Measurements from ENCODE around the gene ZBTB46. TPM values are rescaled to one million over a fixed set of nuclear protein-coding genes. Genes with fewer than 3 reads are reported as not detected.

Gene ZBTB46
- total RNA-seq, 1 experiment from 2014 or later = 27.1 TPM

- H3K23ac ChIP-seq (ENCODE audit: insufficient read length, low read depth, low read length) = no peak overlapping the region
- TF ChIP-seq CTCF (conservative IDR thresholded peaks at IDR 0.05) = no peak
- no peak overlapping the region for H2AK5ac ChIP-seq (ENCODE audit: insufficient read length, low read length)
- peaks cover 4% of the 10 kb centered on the region for H3K79me1 ChIP-seq (ENCODE audit: insufficient read depth, low read depth, low read length, poor library complexity, severe bottlenecking)
- H2BK12ac ChIP-seq (ENCODE audit: insufficient read length, low read depth, low read length) = no peak overlapping the region
- H3K79me2 ChIP-seq (ENCODE audit: insufficient read depth, low read length) = peaks cover 2% of the 10 kb centered on the region; the same call in 1 of the 2 replicates
- no peak overlapping the region for H3K14ac ChIP-seq (ENCODE audit: insufficient read depth, low read length)
- H4K8ac ChIP-seq (replicated peaks; ENCODE audit: insufficient read length, low read depth, low read length) = no peak overlapping the region
- H4K91ac ChIP-seq (ENCODE audit: insufficient read length, low read depth, low read length) = no peak overlapping the region
- peak; percentile 28 for DNase-seq
- no peak overlapping the region for H3K56ac ChIP-seq (ENCODE audit: insufficient read length, low read depth, low read length)
- no peak overlapping the region for H3K27ac ChIP-seq (ENCODE audit: insufficient read length, low read depth, low read length)
- no peaks in the 10 kb centered on the region for H3K9me3 ChIP-seq (ENCODE audit: control insufficient read depth, low read depth, low read length)
- no peak overlapping the region for H2BK120ac ChIP-seq (ENCODE audit: low read depth, low read length, poor library complexity, severe bottlenecking)
- no peak overlapping the region for H3K4me2 ChIP-seq (ENCODE audit: insufficient read depth, insufficient read length, low read length)
- no peaks in the 10 kb centered on the region for H3K27me3 ChIP-seq (ENCODE audit: insufficient read depth, low read length)
- H3K9ac ChIP-seq (ENCODE audit: extremely low read depth, insufficient read length, low read length) = no peak overlapping the region
- no peak overlapping the region for H2BK20ac ChIP-seq (ENCODE audit: low read depth, low read length, poor library complexity, severe bottlenecking)
- H4K20me1 ChIP-seq (ENCODE audit: control insufficient read depth, insufficient read depth, insufficient read length) = no peaks in the 10 kb centered on the region
- peaks cover 9% of the 10 kb centered on the region for H3K23me2 ChIP-seq (ENCODE audit: insufficient read length, low read depth, low read length, poor library complexity, severe bottlenecking)
- Mint-ChIP-seq H3K9me3 (no peaks in the 10 kb centered on the region), H3K36me3 (ENCODE audit: insufficient read depth in 1 of 3, low read depth in 3 of 3) (peaks cover 16 to 29% (median 27%) of the 10 kb centered on the region in 3 experiments; a peak in 6 of 7 replicates), H3K27me3 (ENCODE audit: low read depth) (no peaks in the 10 kb centered on the region), H3K4me1 (peaks cover 5 to 9% of the 10 kb centered on the region in 2 experiments), H3K27ac (no peak overlapping the region), H3K4me3 (no peak overlapping the region)
- H2AFZ ChIP-seq (ENCODE audit: low read length) = no peak overlapping the region
- H3K4ac ChIP-seq (ENCODE audit: low read depth, low read length) = no peak overlapping the region
- H2BK15ac ChIP-seq (ENCODE audit: low read depth, low read length) = no peak overlapping the region
- H3K4me1 ChIP-seq (ENCODE audit: insufficient read depth, low read length) = no peaks in the 10 kb centered on the region
- no peak overlapping the region for H3K18ac ChIP-seq (ENCODE audit: insufficient read length, low read depth, low read length)
- no peak overlapping the region for H4K5ac ChIP-seq (ENCODE audit: insufficient read length, low read depth, low read length)
- H2BK5ac ChIP-seq (ENCODE audit: insufficient read length, low read length) = no peak overlapping the region
- no CpG with 5 or more reads among the region's 15 CpGs for WGBS (ENCODE audit: extremely low coverage, insufficient read length, low lambda C conversion rate)
- no peak overlapping the region for H3T11ph ChIP-seq (ENCODE audit: low read length)
Observed at GRCh38 chr20:63703471-63703975, 127.5 kb downstream of the ZBTB46 start.
